GM20431 (cell line): ENCODE data around the gene STEAP1B.
"Not testable (repeated sequence)": the region's sequence is repeated elsewhere in the genome, so short reads cannot be mapped to it uniquely, and the experiment has no call there.

Source experiments
- in situ Hi-C: fragments of 300-500 bp; cut with MseI, MboI; formaldehyde crosslinking; loops from one replicate; pipeline ENCODE4 v1.15.0; 2020; ENCODE audit warnings: low sequenced_read_pairs; ENCODE audit not compliant: unreplicated experiment

The STEAP1B gene

GRCh38 chr7:22499888-22500689, at the start of gene STEAP1B:
Gene STEAP1B, minus strand, starts transcription at chr7:22500188. Its CDS starts 5,333 bp downstream, at chr7:22494855.
- in situ Hi-C loops: loop anchor here (25.0 kb wide), 1 partner anchor 188 kb away; no protein-coding TSS in a partner anchor

GRCh38 chr7:22549051-22549450, 49.1 kb upstream of the STEAP1B start:
- in situ Hi-C loops: no loop called here

- in situ Hi-C loops: no loop called here
Observed at GRCh38 chr7:22548313-22548712, 48.3 kb upstream of the STEAP1B start.

GRCh38 chr7:22546769-22547168, 46.8 kb upstream of the STEAP1B start:
- in situ Hi-C loops: no loop called here

- in situ Hi-C loops: no loop called here
Observed at GRCh38 chr7:22545529-22545928, 45.5 kb upstream of the STEAP1B start.

- in situ Hi-C loops: no loop called here
Observed at GRCh38 chr7:22544245-22544644, 44.3 kb upstream of the STEAP1B start.

- in situ Hi-C loops: no loop called here
Observed at GRCh38 chr7:22543169-22543568, 43.2 kb upstream of the STEAP1B start.

GRCh38 chr7:22542669-22543068, 42.7 kb upstream of the STEAP1B start:
- in situ Hi-C loops: no loop called here

GRCh38 chr7:22542254-22542653, 42.3 kb upstream of the STEAP1B start:
- in situ Hi-C loops: no loop called here

- in situ Hi-C loops: no loop called here
Observed at GRCh38 chr7:22541789-22542188, 41.8 kb upstream of the STEAP1B start.

- in situ Hi-C loops: not testable (repeated sequence)
Observed at GRCh38 chr7:22528537-22528936, 28.5 kb upstream of the STEAP1B start.

- in situ Hi-C loops: not testable (repeated sequence)
Observed at GRCh38 chr7:22524353-22524947, 24.5 kb upstream of the STEAP1B start.

GRCh38 chr7:22523478-22524352, 23.7 kb upstream of the STEAP1B start:
- in situ Hi-C loops: not testable (repeated sequence)

GRCh38 chr7:22519560-22519959, 19.6 kb upstream of the STEAP1B start:
- in situ Hi-C loops: not testable (repeated sequence)

GRCh38 chr7:22516950-22517349, 17.0 kb upstream of the STEAP1B start:
- in situ Hi-C loops: not testable (repeated sequence)

GRCh38 chr7:22514963-22515362, 15.0 kb upstream of the STEAP1B start:
- in situ Hi-C loops: not testable (repeated sequence)

- in situ Hi-C loops: not testable (repeated sequence)
Observed at GRCh38 chr7:22507320-22507719, 7.3 kb upstream of the STEAP1B start.

- in situ Hi-C loops: not testable (repeated sequence)
Observed at GRCh38 chr7:22506316-22507020, 6.5 kb upstream of the STEAP1B start.

- in situ Hi-C loops: not testable (repeated sequence)
Observed at GRCh38 chr7:22504519-22504918, 4.5 kb upstream of the STEAP1B start.

GRCh38 chr7:22502104-22502503, 2.1 kb upstream of the STEAP1B start:
- in situ Hi-C loops: not testable (repeated sequence)
